ENCODE data around the gene ENOX2.
A peak's percentile ranks its signal among the peaks of the same experiment; 100 is the strongest.
"Not testable (repeated sequence)": the region's sequence is repeated elsewhere in the genome, so short reads cannot be mapped to it uniquely, and the experiment has no call there.

The ENOX2 gene

DNA sequence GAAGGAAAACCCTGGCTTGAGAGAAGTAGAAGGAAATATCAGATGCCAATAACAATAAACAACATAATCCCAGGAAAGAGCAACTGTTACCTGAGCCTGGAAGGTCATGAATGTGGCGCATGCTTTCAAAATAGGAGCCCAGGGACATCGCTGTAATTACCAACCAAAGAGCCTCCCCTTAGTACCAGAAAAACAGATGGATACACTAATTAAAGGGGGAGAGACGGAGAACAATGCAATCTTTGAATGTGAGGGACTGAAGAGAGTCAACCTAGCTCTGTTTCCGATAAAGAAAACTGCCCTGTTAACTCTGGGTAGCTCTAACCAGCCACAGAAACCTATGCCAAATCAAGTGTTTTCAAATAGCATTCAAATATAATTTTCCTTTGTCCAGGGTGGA, 161.4 kb downstream of the ENOX2 start:
- no peak for DNase-seq

DNA sequence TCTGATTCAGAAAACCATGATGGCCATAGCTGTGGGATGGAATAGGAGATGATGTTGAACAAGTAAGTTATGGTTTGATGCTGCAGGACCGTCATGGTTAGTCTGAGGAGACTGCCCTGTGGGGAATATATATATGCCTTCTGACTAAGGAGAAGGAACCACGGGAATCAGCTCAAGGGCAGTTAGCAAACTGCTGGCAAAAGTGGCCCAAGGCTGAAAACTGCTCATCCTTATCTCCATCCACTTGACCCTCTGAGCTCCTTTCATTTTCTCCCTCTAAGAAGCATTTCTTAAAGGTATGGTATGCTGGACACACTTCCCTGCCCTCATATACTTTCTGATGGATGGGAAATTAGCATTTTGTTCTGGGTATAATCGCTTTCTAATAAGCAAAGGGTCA, 161.9 kb downstream of the ENOX2 start:
- DNase-seq = no peak

DNA sequence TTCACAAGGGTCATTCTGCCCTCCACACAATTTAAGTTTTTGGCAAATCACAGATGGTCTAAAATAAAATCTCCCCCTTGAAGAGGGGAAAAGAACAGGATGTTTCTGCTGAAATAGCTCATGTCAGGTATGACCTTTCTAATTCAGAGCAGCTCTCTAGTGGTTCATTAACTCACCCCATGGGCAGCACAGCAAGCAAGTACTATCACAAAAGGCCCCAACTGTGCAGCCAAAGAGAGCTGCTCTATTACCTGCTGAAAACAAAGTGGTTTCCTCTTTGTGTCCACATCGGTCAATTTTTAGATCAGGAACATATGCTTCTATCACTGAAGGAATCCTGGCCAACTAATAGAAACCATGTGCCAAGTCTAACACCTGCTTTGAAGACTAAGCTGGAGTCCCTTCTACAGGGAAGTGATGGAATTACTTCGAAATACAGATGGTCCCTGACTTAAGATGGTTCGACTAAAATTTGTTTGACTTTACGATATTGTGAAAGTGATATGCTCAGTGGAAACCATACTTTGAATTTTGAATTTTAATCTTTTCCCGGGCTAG, 164.3 kb downstream of the ENOX2 start:
- no peak for DNase-seq

DNA sequence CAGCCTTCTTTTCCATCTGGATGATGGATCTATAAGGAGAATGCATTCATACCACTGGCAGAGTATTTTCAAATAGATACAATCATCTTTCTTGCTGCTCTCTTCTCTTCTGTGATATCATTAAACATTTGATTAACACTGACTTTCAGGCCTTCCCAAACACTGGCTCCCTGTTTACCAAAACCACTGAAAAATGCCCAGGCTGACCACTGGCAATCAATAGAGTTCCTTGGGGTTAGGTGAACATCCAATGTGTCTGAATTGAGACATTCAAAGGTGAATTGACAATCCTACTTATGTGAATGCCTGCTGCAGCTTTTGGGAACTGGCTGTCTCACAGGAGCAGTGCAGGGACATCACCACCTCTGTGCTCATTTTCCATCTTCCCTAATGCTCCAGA, 168.3 kb downstream of the ENOX2 start:
- DNase-seq = no peak

DNA sequence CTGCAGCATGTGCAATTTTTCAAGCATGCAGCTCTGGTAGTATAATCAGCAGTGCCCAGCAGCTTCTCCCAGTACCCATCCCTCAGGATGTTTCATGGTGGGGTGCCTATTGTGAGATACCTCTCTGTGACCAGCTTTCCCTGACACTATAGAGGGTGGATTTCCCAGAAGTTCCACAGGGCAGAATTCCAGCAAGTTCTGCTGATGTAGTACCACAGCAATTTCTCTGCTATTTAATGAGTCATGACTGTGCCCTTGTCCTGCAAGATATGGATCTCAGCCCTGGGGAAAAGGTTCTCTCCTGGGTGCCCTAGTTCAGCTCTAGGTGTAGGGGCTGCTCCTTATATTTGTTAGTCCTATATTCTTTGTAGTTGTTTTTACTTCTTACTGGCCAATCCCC, 174.8 kb downstream of the ENOX2 start:
- DNase-seq = peak; percentile 47

DNA sequence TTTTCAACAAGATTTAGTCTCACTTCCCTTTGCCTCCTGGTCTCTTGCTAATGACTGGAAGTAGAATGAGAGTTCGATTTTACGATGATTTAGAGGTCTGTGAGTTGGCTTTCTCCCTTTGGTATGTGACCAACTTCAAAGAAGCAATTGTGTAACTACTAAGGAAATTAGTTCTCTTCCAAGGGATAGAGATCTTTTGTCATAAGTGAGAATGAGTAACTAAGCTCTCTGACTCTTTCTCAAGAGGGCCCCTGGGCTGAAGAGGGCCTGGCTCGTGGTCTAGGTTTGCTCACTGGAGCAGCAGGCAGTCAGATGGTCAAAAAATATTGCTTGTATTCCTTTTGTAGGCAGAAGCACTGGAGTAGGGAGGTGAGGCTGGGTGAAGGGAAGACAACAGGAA, 176.3 kb downstream of the ENOX2 start:
- DNase-seq = peak; percentile 70

DNA sequence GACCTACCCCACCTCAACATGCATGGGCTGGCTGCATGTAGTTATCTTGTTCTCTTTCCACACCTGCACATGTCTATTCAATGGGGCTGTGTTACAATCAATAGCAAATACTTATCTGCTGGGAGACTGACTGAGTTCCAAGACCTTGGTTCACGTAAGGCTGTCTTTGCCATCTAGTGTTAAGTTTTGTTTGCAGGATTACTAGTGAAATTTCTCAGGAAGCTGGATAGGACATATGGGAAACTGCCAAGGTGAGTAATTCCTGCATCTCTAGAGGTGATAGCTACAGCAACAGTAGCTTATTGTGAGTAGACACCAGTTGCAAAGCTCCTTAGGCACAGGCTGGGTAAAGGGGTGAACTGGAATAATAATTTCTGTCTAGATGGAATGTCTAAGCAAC, 177.5 kb downstream of the ENOX2 start:
- no peak for DNase-seq

DNA sequence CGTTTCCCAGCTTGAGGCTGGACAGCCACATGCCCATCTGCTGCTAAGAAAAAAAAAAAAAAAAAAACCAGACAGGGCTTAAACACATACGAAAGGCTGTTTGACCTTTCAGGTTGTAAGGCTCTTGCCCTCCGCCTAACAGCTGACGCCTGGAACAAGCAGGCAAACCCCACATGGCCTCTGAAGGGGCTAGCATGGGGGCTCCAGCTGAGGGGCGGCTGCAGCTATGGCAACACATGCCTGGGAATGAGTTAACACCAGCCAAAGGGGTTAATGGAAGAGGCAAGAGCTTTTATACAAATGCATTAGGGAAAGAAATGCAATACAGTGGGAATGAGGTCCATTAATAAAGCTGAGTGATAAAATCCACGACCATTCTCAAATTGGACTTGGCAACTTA, 183.6 kb downstream of the ENOX2 start:
- DNase-seq = no peak

DNA sequence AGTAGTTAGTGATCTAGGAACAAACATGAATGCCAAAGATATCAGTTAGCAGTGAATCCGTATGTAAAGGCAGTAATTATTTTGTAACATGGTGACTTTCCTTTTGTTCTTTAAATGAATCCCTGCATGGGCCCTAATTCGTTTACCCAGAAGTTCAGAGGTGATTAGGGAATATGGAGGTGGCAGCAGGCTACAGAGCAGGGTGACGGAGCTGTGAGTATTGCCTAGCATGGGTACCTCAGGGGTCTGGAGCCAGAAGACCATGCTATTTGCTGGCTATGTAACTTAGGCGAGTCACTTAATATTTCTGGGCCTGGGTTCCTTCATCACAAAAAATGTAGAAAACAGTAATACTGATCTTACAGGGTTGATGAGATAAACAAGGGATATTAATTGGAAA, 184.9 kb downstream of the ENOX2 start:
- no peak for DNase-seq

DNA sequence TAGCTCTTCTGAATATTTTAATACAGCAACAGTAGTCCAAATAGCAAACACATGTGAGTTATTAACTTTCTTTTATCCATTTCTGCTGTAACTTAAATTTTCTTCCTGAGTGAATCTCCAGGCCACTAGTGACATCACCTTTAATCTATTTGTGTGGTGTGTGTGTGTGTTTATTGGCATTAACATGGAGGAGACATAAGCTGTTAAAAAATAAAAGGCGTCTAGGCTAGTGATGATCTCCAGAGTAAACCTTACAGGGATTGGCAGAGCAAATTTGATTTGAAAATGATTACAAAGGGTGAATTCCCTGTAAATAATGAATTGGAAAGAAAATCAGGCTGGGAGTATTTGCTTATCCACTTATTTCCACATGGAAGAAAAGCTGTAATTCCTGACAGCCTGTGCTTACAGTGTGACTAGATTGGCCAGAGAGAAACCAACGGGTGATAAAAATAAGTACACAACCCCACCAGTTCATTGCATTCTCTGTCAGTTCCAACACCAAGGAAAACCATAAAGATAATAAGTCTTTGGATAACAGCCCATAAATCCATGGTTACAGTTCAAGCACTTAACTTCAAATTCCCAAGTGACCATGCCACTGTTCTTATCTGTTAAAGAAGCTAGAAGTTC, 186.1 kb downstream of the ENOX2 start:
- no peak for DNase-seq

DNA sequence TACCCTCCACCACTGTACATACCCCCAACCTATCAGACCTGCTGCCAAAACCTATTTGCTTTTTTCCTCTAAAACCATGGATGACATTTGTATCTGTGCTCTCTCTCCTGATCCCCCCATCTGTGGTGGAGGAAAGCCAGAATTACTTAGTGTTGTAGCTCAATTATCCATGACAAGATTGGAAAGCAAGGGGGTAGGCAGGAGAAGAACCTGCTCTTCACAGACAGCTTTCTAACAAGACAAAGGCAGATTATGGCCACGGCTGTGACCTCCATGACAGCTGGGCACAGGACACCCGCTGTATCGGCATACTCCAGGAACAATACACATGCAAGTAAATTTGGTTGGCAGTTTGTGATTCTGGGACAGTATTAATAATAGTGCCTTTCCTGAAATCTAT, 186.7 kb downstream of the ENOX2 start:
- DNase-seq = no peak

DNA sequence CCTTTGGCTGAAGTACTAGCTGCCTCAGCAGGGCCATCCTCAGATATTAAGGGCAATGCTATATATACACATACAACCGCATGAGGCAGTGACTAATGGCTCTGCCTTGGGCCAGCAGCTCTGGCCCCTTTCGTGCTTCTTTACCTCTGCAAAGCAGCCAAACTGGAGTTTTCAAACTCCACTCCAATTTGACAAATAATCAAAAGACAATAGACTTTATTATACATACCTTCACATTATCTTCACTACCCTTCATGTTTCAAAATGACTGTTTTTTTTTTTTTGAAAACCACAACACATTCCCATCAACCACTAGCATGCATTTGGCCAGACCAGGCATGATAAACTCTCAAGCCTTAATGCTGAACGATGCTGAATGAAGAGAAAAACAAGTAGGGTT, 187.7 kb downstream of the ENOX2 start:
- peak; percentile 36 for DNase-seq

DNA sequence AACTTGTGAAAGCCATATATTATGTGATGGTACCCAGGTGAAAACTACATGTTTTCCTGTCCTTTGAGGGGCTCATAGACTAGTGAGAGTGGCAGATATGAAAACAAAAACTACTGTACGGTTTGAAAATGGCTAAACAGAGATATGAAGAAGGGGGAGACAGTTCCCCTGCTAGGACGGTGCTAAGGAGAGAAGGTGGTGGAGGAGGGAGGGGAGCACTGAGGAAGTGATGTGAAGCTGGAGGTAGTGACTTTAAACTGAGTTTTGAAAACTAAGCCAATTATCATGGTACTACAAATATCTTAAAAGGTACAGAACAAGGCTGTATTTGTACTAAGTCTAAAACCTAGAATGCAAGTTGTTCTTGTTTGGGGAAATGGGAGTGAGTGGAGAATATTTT, 188.3 kb downstream of the ENOX2 start:
- DNase-seq = no peak

DNA sequence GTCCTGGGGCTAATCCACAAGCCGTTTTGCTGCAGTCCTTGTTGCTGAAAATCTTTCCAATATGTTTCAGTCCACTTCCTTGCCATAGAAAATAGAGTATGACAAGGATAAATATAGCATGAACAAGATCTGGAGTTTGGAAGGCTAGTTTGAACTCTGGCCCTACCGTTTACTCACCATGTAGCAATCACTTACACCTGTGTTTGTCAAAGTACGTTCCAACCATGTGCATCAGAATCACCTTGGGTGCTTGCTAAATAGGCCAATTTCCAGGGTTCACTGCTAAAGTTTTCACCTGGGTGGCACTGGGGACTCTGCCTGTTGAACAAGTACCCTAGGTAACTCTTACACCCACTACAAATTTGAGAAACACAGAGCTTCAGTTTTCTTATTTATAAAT, 188.9 kb downstream of the ENOX2 start:
- no peak for DNase-seq

DNA sequence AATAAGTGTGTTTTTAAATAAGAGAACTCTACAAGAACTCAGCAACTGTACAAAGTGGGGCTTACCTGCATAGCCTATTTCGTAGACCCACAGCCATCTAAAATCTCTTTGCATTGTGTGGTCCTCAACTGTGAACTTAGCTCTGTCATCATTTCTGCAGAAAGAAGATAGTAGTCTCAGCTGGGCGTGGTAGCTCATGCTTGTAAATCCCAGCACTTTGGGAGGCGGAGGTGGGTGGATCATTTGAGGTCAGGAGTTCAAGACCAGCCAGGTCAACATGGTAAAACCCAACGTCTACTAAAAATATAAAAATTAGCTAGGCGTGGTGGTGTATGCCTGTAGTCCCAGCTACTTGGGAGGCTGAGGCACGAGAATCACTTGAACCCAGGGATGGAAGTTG, 193.8 kb downstream of the ENOX2 start:
- DNase-seq = not testable (repeated sequence)

DNA sequence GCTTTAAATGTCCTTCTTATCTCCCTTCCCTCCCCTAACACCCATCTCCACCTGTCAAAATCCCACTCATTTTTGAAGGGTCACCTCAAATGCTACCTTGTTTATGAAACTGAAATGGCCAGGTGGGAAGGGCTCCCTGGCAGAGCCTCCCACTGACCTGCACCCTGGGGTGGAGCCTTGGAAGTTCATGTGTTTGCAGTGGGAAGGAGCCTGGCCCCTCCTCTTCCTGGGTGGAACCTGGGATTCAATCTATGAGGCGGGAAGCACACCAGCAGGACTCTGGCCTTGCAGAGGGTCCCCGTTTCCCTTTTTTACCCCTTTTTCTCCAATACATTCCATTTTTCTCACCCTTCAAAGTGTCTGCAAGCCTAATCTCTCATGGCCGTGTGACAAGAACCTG, 197.4 kb downstream of the ENOX2 start:
- no peak for DNase-seq

DNA sequence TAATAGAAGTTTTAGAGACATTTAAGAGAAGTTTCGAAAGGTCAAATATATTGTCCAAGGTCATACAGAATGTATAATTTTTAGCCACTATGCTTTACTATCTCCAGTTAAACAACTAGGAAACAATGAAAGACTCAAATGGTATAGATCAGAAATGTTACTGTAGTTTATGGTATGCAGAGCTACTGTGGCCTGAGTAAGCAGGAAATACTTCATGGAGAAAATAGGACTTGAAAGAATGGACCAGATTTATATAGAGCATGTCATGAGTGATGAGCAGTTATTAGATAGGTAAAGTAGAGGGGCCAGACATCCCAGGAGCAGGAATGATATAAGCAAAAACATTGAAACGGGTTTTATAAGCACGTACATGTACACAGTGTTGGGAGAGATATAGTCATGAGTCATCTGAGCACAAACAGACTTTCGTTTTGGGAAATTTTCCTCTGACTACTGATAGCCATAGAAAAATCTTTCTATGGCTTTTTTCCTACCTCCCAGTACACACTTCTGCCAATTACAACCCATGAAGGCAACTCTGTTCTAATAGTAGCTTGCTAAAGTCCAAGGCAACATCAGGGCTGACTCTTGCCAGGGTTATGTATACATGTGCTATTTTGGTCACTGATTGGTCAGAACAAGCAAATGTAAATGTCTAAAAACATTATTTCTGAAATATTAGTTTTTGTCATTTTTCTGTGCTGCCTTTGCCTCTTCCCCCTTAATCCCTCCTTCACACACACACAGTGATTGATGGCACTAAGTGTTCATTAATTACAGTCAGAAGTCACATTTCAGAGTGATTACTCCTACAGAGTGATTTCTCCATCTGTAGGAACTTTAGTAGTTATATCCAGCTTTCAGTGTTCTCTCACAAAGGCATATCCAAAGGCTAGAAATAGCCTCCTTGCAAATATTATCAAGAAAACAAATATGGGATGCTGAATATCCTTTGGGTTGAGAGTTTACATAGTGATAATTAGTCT, 198.7 kb downstream of the ENOX2 start:
- DNase-seq = peak; percentile 31

DNA sequence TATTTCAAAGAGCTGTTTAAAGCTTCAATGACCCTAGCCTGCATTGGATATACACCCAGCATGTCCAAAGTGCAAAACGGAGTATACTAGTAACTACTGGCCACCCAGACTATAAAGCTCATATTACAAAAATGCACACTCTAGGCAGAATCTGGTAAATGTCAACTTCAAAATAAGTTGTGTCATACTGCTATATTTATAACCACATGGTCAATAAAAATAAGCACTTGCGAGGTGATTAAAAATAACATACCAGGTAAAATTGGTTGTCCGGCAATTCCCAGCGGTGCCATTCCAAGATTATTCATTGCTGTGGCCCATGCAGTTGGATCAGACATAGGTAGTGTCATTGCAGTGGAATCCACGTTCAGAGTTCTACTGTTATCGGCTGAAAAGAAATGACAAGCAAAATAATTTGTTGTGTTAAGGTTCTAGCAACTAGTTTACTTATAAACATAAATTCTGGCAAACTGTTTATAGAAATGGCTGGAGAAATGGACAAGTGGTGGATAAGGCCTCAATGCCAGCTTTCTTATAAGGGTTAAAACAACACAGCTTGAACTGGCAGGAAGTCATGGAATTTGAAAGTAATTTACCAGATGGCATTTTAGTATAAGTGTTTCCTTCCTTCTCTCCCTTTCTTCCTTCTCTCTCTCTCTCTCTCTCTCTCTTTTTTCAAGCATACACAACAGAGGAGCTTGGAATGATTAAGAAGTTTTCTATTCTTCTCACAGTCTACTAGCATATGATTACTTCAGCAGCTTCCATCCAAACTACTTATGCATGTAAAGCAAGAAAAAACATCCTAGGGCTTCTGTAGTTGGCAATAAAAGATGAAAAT, 199.9 kb downstream of the ENOX2 start:
- peak; percentile 24 for DNase-seq

DNA sequence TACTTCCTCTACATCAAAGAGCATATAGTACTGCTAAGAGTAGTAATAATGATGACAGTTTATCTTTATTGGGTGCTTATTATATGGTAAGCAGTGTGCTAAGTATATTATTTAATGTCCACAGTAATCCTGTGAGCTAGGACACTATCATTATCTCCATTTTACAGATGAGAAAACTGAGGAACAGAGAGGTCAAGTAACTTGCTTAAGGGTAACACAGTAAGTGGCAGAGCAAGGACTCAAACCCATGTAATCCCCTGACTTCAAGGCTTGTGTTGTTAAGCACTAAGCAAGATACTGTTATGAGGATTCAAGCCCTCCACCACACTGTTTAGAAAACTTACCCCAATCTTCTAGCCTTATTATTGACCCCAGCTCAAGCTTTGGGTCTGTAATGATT, 202.4 kb downstream of the ENOX2 start:
- no peak for DNase-seq

DNA sequence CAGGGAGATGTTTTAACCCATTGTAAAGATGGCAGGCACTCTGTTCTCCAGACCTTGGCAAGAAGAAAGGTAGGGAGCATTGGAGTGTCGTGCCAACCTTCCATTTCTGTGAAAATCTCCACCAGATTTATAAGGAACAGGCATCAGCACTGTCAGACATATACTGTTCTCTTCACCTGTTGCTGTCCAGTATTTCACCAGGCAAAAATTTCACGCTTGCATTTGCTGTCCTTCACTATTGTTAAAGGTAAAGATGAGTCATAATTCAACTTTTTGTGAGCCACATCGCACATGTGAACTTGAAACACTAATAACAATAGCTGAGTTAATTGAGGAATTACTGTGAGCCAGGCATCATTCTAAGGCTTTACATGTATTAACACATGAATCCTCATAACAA, 203.4 kb downstream of the ENOX2 start:
- DNase-seq = no peak

DNA sequence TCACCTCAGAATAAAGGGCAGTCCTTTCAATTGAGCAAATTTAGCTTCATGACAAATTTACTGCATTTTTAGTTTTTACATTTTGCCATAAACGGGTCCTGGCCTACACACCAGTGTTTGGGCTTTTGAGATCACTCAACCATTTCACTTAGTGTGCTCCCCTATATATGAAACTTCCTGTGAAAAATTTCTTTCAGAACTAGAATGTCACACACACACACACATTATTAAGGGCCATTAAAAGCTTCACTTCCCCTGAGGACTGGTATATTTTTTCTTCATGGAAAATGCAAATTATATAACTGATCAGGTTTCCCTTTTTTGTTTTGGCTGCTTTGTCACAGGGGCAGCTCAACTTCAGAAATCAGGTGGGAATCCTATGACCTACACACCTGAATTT, 206.5 kb downstream of the ENOX2 start:
- DNase-seq = no peak

DNA sequence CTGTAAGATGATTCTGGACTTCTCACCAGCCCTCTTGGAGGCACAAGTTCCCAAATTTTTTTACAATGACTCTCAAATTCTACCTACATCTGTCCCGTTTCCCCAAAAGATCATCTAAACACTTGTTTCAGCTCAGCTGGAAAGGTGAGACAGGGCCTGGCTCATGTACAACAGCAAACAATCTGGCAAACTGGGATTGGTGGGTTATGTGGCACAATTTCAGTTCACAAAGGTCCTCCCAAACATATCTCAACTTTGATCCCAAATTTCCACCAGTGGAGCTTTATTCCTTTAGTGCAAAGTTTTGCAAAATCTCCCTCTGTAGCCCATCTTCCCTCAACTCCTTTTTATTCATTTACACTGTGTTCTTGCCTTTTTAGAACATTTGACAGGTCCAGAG, 207.1 kb downstream of the ENOX2 start:
- DNase-seq = no peak

DNA sequence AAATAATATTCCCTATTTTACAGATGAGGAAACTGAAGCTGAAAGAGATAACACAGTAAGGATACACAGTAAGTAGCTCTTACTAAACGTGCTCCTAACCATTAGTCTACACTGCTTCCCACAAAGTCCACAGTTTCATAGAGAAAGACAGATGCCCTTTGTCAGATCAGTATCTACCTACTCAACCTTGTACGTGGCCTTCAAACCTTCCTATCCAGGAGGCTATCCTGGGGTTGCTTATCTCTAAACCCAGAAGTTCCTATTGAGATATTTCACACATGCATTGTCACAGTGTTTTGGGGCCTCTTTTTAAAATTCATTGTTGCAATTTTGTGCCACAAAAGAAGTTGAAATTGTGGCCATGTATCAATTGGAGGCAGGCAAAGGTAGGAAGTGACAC, 208.0 kb downstream of the ENOX2 start:
- no peak for DNase-seq
